Measurements from ENCODE around the gene MED15.

Gene MED15

DNA sequence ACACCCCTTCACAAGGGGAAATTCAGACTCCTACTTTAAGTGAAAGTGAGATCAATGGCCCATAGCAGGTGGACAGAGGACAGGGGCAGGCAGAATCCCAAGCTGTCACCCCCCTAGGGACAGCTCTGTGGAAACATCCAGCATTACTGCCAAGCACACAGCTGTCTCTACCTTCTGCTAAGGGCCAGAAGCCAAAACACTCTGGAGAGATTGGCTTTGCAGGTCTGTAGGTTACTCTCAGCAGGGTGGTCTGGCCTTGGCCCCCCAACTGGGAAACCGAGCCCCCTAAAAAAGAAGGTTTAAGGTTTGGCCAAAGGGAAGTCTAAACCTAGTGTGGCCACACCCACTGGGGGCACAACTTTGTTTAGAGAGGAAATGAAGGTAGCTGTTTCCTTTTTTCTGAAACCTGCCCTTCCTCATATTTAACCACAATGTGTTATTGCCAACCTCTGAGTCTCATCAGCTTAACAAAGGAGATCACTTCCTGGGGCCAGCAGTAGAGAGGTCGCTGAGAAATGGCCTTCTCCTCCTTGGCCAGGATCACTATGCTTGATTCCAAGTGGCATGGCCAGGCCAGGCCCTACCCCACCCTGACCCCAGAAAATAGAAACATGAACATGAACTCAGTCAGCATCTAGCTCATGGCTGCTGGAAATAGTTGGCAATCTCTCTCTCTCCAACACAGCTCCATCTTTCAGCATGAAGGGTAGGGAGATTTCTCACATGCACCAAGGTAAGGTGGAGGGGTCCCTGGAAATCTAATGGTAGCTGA lies 43.9 kb upstream of the MED15 start:
- H3K27me3 ChIP-seq (ENCODE audit: control insufficient read depth, insufficient read depth, low read length): no peaks in the 10 kb centered on the region
- H3K27ac ChIP-seq: no peak overlapping the region
- no peaks in the 10 kb centered on the region for H3K9me3 ChIP-seq (ENCODE audit: control insufficient read depth, low read length)
- TF ChIP-seq, protein P1, sequence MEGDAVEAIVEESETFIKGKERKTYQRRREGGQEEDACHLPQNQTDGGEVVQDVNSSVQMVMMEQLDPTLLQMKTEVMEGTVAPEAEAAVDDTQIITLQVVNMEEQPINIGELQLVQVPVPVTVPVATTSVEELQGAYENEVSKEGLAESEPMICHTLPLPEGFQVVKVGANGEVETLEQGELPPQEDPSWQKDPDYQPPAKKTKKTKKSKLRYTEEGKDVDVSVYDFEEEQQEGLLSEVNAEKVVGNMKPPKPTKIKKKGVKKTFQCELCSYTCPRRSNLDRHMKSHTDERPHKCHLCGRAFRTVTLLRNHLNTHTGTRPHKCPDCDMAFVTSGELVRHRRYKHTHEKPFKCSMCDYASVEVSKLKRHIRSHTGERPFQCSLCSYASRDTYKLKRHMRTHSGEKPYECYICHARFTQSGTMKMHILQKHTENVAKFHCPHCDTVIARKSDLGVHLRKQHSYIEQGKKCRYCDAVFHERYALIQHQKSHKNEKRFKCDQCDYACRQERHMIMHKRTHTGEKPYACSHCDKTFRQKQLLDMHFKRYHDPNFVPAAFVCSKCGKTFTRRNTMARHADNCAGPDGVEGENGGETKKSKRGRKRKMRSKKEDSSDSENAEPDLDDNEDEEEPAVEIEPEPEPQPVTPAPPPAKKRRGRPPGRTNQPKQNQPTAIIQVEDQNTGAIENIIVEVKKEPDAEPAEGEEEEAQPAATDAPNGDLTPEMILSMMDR (IDR thresholded peaks at IDR 0.05): no peak
- no peaks in the 10 kb centered on the region for H3K4me1 ChIP-seq
- H3K36me3 ChIP-seq (ENCODE audit: control insufficient read depth, insufficient read depth, low read length): no peaks in the 10 kb centered on the region
- H2AFZ ChIP-seq: no peak overlapping the region
- no peak overlapping the region for H3K9ac ChIP-seq
- no peaks in the 10 kb centered on the region for H3K79me2 ChIP-seq
- H3K4me2 ChIP-seq (ENCODE audit: low read length): no peak overlapping the region
- H3K4me3 ChIP-seq (ENCODE audit: low read depth, low read length): no peak overlapping the region

- H3K27ac ChIP-seq: no peak overlapping the region
- TF ChIP-seq, protein P1 (IDR thresholded peaks at IDR 0.05): no peak
Observed at GRCh38 chr22:20464096-20464614, 43.3 kb upstream of the MED15 start.

GRCh38 chr22:20464912-20465758 lies 42.3 kb upstream of the MED15 start:
- Histone ChIP-seq H3K36me3 (ENCODE audit: control insufficient read depth, insufficient read depth, low read length) (no peaks in the 10 kb centered on the region), H3K27me3 (ENCODE audit: control insufficient read depth, insufficient read depth, low read length) (no peaks in the 10 kb centered on the region), H3K27ac (no peak overlapping the region), H3K4me3 (ENCODE audit: low read depth, low read length) (no peak overlapping the region), H3K9me3 (ENCODE audit: control insufficient read depth, low read length) (no peaks in the 10 kb centered on the region), H3K4me2 (ENCODE audit: low read length) (no peak overlapping the region), H3K79me2 (no peaks in the 10 kb centered on the region), H2AFZ (no peak overlapping the region), H3K4me1 (no peaks in the 10 kb centered on the region), H3K9ac (no peak overlapping the region)
- TF ChIP-seq, protein P1 (IDR thresholded peaks at IDR 0.05): no peak

More at GRCh38 chr22:20464096-20464614, 43.3 kb upstream of the MED15 start:
- Histone ChIP-seq H3K9me3 (ENCODE audit: control insufficient read depth, low read length) (no peaks in the 10 kb centered on the region), H3K79me2 (no peaks in the 10 kb centered on the region), H3K4me1 (no peaks in the 10 kb centered on the region), H3K4me2 (ENCODE audit: low read length) (no peak overlapping the region), H3K27me3 (ENCODE audit: control insufficient read depth, insufficient read depth, low read length) (no peaks in the 10 kb centered on the region), H3K4me3 (ENCODE audit: low read depth, low read length) (no peak overlapping the region), H2AFZ (no peak overlapping the region), H3K36me3 (ENCODE audit: control insufficient read depth, insufficient read depth, low read length) (no peaks in the 10 kb centered on the region), H3K9ac (no peak overlapping the region)

- Histone ChIP-seq H3K36me3 (ENCODE audit: control insufficient read depth, insufficient read depth, low read length) (no peaks in the 10 kb centered on the region), H3K4me2 (ENCODE audit: low read length) (no peak overlapping the region), H3K4me1 (no peaks in the 10 kb centered on the region), H3K27me3 (ENCODE audit: control insufficient read depth, insufficient read depth, low read length) (no peaks in the 10 kb centered on the region), H2AFZ (no peak overlapping the region), H3K9ac (no peak overlapping the region), H3K9me3 (ENCODE audit: control insufficient read depth, low read length) (no peaks in the 10 kb centered on the region), H3K27ac (no peak overlapping the region), H3K4me3 (ENCODE audit: low read depth, low read length) (no peak overlapping the region), H3K79me2 (no peaks in the 10 kb centered on the region)
- TF ChIP-seq, protein P1 (IDR thresholded peaks at IDR 0.05): no peak
Observed at GRCh38 chr22:20465759-20466077, 41.7 kb upstream of the MED15 start.
